Sigmoid colon (tissue), 4 donors: ENCODE measurements around the gene ZNF483.

Experiments
- EP300 ChIP-seq, 4 donors: sonication (generic); formaldehyde crosslinking; IDR thresholded peaks; one replicate each; pipeline ENCODE4 v1.6.1; 2017; ENCODE audit warnings: antibody characterized with exemption in 4 of 4
- POLR2A ChIP-seq, 2 donors: fragments of 450-650 bp; IDR thresholded peaks; one replicate each; pipeline ENCODE4 v1.6.1; 2016; ENCODE audit warnings: antibody characterized with exemption in 2 of 2, mild to moderate bottlenecking in 2 of 2, moderate library complexity in 2 of 2
- TF ChIP-seq, protein P1 (sequence below), 4 experiments: fragments of 450-650 bp in 3 of 4; fragments of 200-600 bp in 1 of 4; IDR thresholded peaks; one replicate each; pipeline ENCODE4 v1.5.1; 2016 to 2019; ENCODE audit warnings: antibody characterized with exemption in 4 of 4, mild to moderate bottlenecking in 3 of 4, moderate library complexity in 2 of 4

DNA sequence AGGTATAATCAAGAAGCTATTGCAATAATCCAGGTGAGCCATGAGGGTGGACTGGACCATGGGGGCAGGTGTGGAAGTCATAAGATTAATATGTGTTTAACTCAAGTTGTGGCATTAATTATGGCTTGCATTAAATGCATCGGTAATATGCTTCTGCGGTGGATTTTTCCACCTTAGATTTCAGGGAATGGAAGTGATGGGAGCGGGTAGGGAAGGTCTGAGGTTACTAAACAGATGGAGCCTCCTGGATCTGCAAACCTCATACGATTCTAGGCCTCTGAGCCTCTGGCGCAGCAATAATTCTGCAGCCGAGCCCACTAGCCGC is 286 bp upstream of the ZNF483 start:
- TF ChIP-seq, protein P1, sequence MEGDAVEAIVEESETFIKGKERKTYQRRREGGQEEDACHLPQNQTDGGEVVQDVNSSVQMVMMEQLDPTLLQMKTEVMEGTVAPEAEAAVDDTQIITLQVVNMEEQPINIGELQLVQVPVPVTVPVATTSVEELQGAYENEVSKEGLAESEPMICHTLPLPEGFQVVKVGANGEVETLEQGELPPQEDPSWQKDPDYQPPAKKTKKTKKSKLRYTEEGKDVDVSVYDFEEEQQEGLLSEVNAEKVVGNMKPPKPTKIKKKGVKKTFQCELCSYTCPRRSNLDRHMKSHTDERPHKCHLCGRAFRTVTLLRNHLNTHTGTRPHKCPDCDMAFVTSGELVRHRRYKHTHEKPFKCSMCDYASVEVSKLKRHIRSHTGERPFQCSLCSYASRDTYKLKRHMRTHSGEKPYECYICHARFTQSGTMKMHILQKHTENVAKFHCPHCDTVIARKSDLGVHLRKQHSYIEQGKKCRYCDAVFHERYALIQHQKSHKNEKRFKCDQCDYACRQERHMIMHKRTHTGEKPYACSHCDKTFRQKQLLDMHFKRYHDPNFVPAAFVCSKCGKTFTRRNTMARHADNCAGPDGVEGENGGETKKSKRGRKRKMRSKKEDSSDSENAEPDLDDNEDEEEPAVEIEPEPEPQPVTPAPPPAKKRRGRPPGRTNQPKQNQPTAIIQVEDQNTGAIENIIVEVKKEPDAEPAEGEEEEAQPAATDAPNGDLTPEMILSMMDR (IDR thresholded peaks at IDR 0.05) = no peak
- TF ChIP-seq POLR2A (IDR thresholded peaks at IDR 0.05) = no peak
- TF ChIP-seq EP300 (IDR thresholded peaks at IDR 0.05) = no peak
